SK-N-MC (cell line): ENCODE data around the gene NOSTRIN.

Experiments used
- EZH2 ChIP-seq: fragments of 200-600 bp; sonication (generic); IDR thresholded peaks from one replicate; pipeline ENCODE4 v1.6.1; 2017; ENCODE audit warnings: antibody characterized with exemption
- POLR2AphosphoS5 ChIP-seq: IDR thresholded peaks from 2 replicates; pipeline ENCODE4 v1.6.1; 2012; ENCODE audit warnings: mild to moderate bottlenecking, low read depth, low read length, borderline replicate concordance

GRCh38 chr2:168805615-168806014, 3.2 kb downstream of the NOSTRIN start:
- TF ChIP-seq EZH2 (no peak), POLR2AphosphoS5 (no peak)
